GM21360 (cell line): ENCODE measurements around the gene RBM26.

Experiments used
- ATAC-seq: cut with Tn5 transposase; IDR thresholded peaks from one replicate; pipeline ENCODE4 v1.9.1; 2021; ENCODE audit warnings: mild to moderate bottlenecking, moderate library complexity; ENCODE audit not compliant: unreplicated experiment

RBM26 gene

GRCh38 chr13:79423801-79424642 is 18.0 kb upstream of the RBM26 start:
- ATAC-seq: peak; percentile 78

DNA sequence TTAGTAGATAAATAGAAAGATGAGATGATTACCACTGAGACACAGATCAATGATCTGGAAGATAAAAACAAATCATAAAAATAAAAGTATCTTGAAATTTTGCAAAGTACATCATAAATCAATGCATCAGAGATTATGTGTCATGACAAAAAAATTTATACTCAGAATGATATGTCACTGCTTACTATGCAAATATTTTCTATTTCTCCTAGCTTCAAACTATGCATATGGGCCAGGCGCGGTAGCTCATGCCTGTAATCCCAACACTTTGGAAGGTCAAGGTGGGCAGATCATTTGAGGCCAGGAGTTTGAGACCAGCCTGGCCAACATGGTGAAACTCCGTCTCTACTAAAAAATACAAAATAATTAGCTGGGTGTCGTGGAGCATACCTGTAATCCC is 17.3 kb upstream of the RBM26 start:
- ATAC-seq: no peak

GRCh38 chr13:79419365-79419764 is 13.3 kb upstream of the RBM26 start:
- no peak for ATAC-seq

DNA sequence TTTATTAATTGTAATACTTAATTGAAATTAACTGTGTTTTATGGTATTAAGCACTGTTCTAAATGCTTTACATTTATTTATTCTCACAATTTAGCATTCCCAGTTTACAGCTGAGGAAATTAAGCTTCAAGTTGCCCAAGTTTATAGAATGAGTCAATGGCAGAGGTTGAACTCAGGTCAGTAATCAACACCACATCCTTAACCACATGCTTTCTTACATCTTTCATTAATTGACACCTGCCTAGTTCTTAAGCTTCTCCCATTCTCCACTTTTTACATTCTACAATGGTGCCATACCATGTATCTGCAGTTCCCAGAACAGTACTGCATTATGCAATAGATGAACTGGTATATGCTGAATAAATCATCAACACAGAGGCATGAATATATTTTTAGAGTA is 11.7 kb upstream of the RBM26 start:
- ATAC-seq: no peak

DNA sequence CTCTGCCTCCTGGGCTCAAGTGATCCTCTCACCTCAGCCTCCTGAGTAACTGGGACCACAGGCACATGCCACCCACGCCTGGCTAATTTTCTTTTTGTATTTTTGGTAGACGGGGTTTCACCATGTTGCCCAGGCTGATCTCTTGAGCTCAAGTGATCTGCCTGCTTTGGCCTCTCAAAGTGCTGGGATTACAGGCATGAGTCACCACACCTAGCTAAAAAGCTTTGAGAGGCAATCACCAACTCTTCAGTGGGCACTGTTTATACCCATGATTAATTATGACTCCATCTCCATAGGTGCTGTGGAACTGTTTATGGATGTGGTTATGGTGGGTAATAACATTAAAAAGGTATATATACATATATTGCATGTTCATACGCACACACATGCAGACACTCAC is 7.5 kb upstream of the RBM26 start:
- no peak for ATAC-seq

DNA sequence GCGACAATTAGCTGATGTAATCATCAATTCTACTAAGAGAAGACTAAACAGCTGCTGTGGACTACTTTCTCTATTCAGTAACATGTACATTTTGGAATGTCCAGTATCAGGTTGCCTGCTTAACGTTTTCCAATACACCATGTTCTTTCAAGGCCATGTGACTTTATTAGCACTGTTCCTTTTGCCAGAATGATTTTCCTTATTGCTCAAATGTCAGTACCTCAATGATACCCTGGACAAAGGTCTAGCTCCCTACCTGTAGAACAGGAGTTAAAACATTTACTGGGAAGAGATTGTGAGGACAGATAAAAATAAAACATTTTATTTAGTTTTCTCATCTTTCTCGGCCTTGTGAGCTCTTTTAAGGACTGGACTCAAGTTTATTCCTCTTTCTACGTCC is 3.8 kb upstream of the RBM26 start:
- no peak for ATAC-seq

- no peak for ATAC-seq
Observed at GRCh38 chr13:79407349-79407979, 1.4 kb upstream of the RBM26 start.

DNA sequence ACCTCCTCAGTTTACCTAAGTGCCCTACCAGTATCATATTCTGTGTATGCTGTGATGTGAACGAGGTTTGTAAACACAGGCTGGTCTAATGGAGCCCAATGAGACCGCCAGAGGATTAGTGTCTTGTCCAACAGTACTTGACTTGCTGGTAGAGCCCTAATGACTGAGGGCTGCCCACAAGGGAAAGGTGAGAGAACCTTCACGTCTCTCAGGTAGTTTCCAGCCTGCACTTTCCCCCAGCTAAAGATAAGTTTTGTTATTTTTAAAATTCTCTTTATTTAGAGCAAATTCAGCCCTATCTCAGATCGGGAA is 498 bp upstream of the RBM26 start:
- ATAC-seq: peak; percentile 14

GRCh38 chr13:79405501-79405830 is 589 bp downstream of the RBM26 start:
- peak; percentile 6 for ATAC-seq

GRCh38 chr13:79404985-79405384 is 1.1 kb downstream of the RBM26 start:
- ATAC-seq: no peak

DNA sequence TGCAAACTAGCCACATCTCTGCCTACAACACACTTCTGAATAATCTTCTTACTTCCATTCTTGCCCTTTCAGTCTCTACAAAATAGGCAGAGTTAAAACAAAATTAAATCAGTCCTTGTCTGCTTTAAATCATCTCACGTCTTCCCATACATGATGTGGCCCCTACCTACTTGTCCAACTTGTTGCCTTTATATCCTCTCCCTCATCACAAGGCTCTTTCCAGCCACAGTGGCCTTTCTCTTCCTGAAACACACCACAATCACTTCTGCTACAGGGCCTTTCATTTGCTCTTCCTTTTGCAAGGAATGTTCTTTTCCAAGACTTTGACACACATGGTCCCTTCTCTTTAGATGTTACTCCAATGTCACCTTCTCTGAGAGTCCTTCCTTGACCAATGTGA is 1.7 kb downstream of the RBM26 start:
- ATAC-seq: no peak

- ATAC-seq: no peak
Observed at GRCh38 chr13:79403113-79403512, 2.9 kb downstream of the RBM26 start.

DNA sequence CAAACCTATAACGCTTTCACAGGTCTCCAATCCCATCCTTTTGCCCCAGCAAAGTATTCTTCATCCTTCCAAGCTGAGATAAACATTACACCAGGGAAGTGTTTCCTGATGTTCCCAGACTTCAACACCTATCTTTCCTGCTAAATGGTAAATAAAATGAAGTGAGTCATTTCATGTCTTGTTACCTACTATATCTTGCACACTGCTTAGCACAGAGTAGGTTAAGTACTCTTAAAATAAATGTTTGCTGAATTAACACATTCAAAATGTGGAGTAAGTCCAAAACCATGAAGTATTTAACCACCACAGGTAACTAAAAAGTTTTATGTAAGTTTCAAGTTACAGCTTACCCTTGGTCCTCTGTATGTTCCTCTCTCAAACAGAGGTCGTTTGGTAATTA is 3.4 kb downstream of the RBM26 start:
- ATAC-seq: no peak

- no peak for ATAC-seq
Observed at GRCh38 chr13:79402074-79402635, 3.9 kb downstream of the RBM26 start.

DNA sequence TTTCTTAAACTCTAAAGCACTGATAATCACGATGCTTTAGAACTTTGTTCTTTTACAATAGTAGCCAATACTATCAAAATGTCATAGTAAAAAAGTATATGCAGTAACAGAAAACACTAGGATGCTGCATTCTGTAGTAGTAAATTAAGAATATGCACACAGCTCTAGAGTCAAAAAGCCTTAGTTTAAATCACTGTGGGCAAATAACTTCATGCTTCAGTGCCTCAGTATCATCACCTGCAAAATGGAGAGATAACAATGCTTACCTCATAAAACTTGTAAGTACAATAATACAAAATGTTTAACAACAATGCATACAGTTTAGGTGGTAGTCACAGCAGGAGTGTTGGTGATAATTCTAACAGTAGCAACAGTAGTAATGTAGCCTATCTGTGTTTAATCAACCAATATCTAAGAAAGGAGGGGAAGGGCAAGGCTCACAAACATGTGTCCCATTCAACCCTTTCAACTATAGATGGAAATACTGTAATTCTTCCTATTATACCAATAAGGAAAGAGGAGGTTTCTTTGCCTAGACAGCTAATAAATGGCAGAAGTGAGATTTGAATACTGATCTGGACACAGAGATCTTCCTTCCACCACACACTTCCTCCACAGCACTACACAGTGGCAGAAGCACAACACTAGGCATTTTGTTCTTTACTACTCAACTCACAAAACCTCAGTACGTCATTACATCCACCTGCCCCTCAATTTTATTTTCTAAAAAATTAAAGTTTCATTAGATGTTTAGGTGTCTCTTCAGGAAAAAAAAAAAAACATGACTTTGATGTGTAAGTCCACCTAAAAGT is 4.6 kb downstream of the RBM26 start:
- ATAC-seq: peak; percentile 36

GRCh38 chr13:79398915-79399314 is 7.1 kb downstream of the RBM26 start:
- no peak for ATAC-seq

DNA sequence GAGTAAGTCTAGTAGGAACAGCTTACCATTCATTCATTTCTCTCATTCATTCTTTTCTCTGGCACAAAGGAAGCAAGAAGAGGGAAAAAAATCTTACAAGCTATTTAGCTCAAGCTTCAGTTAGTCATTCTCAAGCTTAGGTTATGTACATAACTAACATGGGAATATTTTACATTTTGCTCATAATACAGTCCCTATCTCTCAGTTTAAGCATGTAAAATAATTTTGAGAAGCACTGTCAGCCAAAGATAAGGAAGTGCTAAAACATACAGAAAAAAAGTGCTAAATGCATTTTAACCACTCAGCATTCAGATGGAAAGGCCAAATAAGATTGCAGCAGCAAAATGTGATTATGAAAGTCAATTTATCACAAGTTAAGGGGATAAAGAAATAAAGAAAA is 7.9 kb downstream of the RBM26 start:
- no peak for ATAC-seq

GRCh38 chr13:79395881-79396280 is 10.2 kb downstream of the RBM26 start:
- ATAC-seq: no peak

GRCh38 chr13:79393564-79394249 is 12.3 kb downstream of the RBM26 start:
- peak; percentile 83 for ATAC-seq

DNA sequence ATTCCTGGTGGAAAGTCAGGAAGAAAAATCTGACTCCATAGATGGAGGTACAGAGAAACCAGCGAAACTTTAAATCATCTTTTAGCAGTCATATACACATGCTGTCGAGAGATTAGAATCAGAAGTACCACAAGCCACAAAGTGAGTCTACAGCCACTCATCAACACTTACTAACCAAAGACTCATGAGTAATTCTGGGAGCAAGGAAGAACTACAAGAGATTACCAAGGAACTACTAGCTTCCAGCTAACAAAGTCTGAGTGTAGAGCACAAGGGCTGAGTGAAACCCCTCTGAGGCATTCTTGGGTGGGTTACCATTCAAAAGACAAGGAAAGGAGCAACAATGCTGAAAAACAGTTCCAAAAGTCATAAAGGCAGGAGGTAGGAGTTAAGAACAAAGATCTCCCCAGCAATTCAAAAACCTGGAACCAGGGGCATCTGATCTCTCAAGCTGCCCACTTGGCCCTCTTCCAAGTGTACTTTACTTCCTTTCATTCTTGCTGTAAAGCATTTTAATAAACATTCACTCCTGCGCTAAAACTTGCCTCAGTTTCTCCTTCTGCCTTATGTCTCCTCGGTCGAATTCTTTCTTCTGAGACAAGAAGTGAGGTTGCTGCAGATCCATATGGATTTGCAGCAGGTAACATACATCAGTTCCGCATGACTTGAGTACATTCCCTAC is 13.0 kb downstream of the RBM26 start:
- no peak for ATAC-seq

- ATAC-seq: no peak
Observed at GRCh38 chr13:79389026-79389425, 17.0 kb downstream of the RBM26 start.
